ENCODE measurements around the gene ORM1. TPM values are rescaled to one million over a fixed set of nuclear protein-coding genes. Genes with fewer than 3 reads are reported as not detected.

ORM1 gene
- total RNA-seq, 2 donors from 2014 or later, result 43.8 TPM; not detected in 1

GRCh38 chr9:114303571-114303970, 19.3 kb upstream of the ORM1 start:
- no peaks in the 10 kb centered on the region for H3K27me3 ChIP-seq
- no peaks in the 10 kb centered on the region for H3K36me3 ChIP-seq (replicated peaks in 1 of 2; ENCODE audit: insufficient read depth in 1 of 2, low read depth in 2 of 2)
- TF ChIP-seq CTCF (IDR thresholded peaks at IDR 0.05), result no peak
- no peak for TF ChIP-seq POLR2A (IDR thresholded peaks at IDR 0.05)
- H3K4me3 ChIP-seq, result no peak overlapping the region
- intact Hi-C loops (cut with DNase I), result no loop called here
- H3K27ac ChIP-seq, result no peak overlapping the region
- no peaks in the 10 kb centered on the region for H3K4me1 ChIP-seq
- peak in 1 of 4 donors; percentile 3 for DNase-seq
- no peaks in the 10 kb centered on the region for H3K9me3 ChIP-seq
- WGBS, 2 donors, result 70 to 75% methylated on average over 5 of the region's 5 CpGs
- no peak for ATAC-seq

GRCh38 chr9:114303977-114304376, 18.9 kb upstream of the ORM1 start:
- intact Hi-C loops (cut with DNase I), result no loop called here
- H3K4me3 ChIP-seq, result no peak overlapping the region
- H3K27me3 ChIP-seq, result no peaks in the 10 kb centered on the region
- no peaks in the 10 kb centered on the region for H3K9me3 ChIP-seq
- no peak for TF ChIP-seq CTCF (IDR thresholded peaks at IDR 0.05)
- no peak for TF ChIP-seq POLR2A (IDR thresholded peaks at IDR 0.05)
- no peaks in the 10 kb centered on the region for H3K36me3 ChIP-seq (replicated peaks in 1 of 2; ENCODE audit: insufficient read depth in 1 of 2, low read depth in 2 of 2)
- ATAC-seq, result no peak
- DNase-seq, result peak in 2 of 4 donors; percentile 1 to 2
- H3K4me1 ChIP-seq, result no peaks in the 10 kb centered on the region
- H3K27ac ChIP-seq, result no peak overlapping the region
- WGBS, 2 donors, result 93% methylated on average over 4 of the region's 4 CpGs

GRCh38 chr9:114304416-114305188, 18.3 kb upstream of the ORM1 start:
- Histone ChIP-seq H3K4me1 (no peaks in the 10 kb centered on the region), H3K27me3 (no peaks in the 10 kb centered on the region), H3K9me3 (no peaks in the 10 kb centered on the region), H3K4me3 (no peak overlapping the region), H3K36me3 (replicated peaks in 1 of 2; ENCODE audit: insufficient read depth in 1 of 2, low read depth in 2 of 2) (no peaks in the 10 kb centered on the region), H3K27ac (no peak overlapping the region)
- TF ChIP-seq POLR2A (IDR thresholded peaks at IDR 0.05) (no peak), CTCF (IDR thresholded peaks at IDR 0.05) (no peak)
- DNase-seq (peak in 2 of 4 donors; percentile 1 to 8), ATAC-seq (no peak)
- 82 to 84% methylated on average over 8 to 10 of the region's 10 CpGs for WGBS, 2 donors
- intact Hi-C loops (cut with DNase I), result no loop called here

- intact Hi-C loops (cut with DNase I), result no loop called here
- no peaks in the 10 kb centered on the region for H3K9me3 ChIP-seq
- H3K36me3 ChIP-seq (replicated peaks in 1 of 2; ENCODE audit: insufficient read depth in 1 of 2, low read depth in 2 of 2), result no peaks in the 10 kb centered on the region
- H3K4me1 ChIP-seq, result no peaks in the 10 kb centered on the region
- no peak overlapping the region for H3K27ac ChIP-seq
- no peaks in the 10 kb centered on the region for H3K27me3 ChIP-seq
- DNase-seq, result peak in 1 of 4 donors; percentile 2
- no peak for TF ChIP-seq POLR2A (IDR thresholded peaks at IDR 0.05)
- no peak for TF ChIP-seq CTCF (IDR thresholded peaks at IDR 0.05)
- H3K4me3 ChIP-seq, result no peak overlapping the region
- WGBS, 2 donors, result 93% methylated on average over 6 of the region's 6 CpGs
- ATAC-seq, result no peak
Observed at GRCh38 chr9:114307899-114308267, 15.0 kb upstream of the ORM1 start.
